ENCODE results near the gene SETBP1.

Gene SETBP1

DNA sequence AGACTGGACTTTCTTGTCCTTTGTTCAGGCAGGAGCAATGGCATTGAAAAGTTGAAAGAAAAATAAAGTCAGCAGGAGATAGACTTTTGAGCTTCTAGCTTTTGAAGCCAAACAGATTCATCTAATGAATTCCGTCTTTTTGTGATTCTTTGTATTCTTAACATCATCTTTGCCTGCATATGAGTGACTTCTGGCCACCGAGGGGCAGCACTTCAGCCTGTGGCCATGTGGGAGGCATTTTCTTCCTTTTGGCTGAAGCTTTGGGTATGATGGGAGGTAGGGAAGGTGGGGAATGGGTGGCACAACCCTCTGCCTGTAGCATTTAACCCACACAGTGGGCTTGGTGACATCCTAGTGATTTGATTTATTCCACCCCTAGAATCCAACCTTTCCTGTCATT is 220.6 kb downstream of the SETBP1 start:
- DNase-seq (ENCODE audit: low read depth, low spot score): no peak

DNA sequence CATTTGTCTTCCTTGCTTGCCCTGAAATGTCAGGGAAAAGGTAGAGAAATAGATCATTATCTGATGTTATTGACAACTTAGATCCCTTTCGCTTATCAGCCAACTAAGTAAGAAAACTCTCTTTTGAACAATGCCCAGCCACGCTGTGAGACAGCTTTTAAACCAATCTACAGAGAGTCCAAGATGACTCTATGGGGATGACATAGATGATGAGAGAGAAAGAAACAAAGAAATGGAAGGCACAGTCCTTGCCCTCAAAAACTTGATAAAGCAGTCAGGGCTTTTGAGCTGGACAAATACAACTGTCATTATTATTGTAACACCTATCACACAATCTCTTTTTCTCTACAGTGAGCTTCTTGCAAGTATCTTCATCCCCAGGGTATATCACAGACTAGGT is 222.6 kb downstream of the SETBP1 start:
- DNase-seq (ENCODE audit: low read depth, low spot score): no peak

DNA sequence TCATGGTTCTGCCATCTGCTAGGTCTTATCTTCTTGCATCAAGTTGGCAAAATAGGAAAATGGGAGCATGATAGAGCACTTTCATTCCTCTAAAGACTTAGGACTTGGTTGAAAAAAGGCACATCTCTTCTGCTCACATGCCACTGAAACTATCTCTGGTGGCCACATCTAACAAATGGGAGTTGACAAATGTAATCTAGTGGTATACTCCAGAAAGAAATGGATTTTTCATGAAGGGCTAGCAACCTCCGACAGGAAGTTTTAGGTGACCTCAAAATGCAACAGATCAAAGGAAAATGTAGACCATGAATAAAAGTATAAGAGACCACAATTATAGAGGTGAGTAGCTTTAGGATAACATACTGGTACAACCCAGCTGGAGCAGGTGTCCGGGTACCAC is 224.1 kb downstream of the SETBP1 start:
- no peak for DNase-seq (ENCODE audit: low read depth, low spot score)

DNA sequence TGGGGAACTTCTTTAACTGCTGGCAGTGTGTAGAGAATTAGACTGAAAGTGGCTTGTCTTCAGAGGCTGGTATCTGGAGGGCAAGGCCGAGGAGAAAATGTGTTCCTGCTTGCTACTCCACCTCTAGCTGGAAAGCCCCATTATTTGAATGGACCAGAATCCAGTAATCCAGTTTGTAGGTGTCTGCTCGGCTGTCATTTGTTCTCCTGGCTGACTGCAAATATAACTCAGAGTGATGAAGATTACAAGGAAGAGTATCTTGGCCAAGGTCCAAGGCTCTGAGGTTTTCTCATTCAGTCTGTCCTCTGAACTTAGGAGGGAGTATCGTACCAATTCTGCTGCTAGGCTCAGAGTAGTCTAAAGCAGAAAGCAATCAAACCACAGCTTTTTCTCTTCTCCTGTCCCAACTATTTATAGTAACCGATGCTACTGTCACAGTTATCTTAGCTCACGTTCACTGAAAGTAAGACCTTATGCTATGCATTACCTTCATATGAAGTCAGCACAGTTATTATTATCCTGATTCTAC is 228.6 kb downstream of the SETBP1 start:
- no peak for DNase-seq (ENCODE audit: low read depth, low spot score)

DNA sequence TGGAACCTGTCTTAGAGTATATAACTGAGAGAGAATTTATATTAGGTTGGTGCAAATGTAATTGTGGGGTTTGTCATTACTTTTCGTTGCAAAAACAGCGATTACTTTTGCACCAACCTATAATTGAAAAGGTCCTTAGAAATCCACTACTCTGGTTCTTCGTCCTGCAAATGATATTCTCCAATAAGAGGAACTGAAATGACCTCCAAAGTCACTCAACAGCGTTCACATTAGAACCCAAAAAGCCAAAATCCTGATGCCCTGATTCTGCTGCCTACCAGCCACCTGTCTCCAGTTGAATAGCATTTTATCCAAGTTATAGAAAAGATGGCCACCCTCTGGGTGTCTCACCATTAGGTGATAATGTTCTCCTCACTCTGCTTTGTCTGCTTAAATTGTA is 230.6 kb downstream of the SETBP1 start:
- no peak for DNase-seq (ENCODE audit: low read depth, low spot score)

DNA sequence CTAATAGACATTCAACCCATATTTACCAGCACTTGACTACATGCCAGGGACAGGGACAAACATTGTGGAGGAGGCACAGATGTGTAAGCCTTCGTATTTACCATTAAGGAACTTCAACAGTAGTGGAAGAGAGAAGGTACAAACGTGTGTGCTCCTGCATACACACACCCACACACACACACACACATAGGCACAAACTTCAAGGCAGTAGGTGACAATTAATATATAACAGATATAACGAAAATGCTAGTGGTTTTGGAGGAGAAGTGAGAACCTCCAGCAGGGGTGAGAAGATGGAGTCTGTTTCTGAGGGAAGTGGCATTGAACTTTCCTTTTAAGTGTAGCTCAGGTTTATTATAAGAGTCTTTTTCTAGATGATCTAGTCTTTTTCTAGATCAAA is 231.1 kb downstream of the SETBP1 start:
- no peak for DNase-seq (ENCODE audit: low read depth, low spot score)

DNA sequence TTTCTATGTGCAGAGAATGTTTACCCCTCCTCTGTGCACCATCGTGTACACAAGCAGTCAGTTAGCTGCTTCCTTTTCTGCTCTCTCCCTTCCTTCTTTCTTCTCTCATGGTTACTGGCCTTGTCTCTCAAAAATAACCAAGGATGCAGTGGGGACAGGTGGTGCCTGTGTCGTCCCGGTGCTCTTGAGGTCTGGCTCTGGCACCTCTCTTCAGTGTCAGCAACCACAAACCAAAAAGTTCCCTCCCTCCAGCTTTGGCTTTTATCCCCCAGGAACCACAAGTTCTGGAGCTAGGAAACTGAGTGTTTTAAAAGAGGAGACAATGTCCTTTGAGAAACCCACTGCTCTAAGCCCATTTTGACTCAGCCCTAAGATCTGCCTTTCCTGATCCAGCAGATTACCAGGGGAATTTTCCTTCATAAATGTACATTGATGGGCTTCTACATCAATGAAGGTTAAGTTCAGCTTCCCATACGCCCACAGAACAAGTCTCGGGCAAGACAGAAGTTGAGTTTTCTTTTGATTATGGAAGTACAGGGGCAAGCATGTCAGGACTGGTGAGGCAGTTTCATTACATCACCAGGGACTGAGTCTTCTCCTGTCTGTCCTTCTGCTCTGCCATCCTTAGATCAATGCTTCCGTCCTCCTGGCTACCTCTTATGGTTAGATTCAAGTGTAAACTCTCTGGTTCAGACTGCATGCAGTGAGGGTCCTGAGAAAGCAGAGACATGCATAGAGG is 232.2 kb downstream of the SETBP1 start:
- no peak for DNase-seq (ENCODE audit: low read depth, low spot score)

DNA sequence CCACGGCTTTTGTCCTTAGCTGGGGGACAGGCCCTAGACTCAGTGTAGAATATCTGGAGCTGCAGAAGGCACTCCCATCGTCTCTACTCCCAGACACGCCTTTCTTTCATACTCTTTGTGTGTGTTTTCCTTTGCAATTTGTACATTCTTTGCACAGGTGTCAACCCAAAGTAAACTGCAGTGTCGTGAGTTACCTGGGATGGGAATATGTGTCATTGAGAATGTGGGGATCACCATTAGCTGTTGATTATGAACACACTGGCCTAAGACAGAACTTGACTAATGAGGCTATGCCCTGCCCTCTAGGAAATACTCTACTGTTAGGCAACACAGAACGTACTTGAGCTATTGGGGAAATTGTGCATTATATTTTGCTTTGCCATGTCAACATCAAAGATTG is 233.3 kb downstream of the SETBP1 start:
- DNase-seq (ENCODE audit: low read depth, low spot score): no peak

DNA sequence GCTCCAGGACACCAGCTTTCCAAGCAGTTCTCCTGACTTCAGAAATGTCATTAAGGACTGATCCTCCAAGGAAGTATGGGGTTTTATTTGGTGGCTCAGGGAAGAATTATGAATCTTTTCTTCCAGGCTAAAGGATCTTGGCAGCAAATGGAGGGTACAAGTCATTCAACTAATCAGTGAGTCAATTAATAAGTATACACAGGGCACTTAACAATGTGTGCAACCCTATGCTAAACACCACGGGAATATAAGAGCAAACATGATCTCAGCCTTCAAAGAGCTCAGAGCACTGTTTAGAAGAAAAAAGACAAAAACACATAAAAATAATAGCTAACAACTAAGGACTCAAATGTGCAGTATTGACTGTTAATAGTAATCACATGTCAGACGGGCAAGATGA is 234.5 kb downstream of the SETBP1 start:
- no peak for DNase-seq (ENCODE audit: low read depth, low spot score)

DNA sequence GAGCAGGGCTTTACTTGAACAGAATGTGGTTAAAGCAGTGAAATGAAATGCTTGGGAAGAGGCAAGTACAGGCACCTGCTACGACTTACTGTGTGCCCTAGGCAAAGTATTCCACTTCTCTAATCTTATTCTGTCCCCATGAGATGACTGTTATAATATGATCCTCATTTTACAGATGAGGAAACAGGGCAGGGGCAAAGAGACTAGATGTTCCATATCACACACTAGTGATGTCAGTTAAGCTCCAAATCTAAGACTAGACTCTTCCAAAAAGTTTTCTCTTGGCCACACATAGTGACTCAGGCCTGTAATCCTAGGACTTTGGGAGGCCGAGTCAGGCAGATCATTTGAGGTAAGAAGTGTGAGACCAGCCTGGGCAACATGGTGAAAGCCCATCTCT is 235.0 kb downstream of the SETBP1 start:
- DNase-seq (ENCODE audit: low read depth, low spot score): no peak

DNA sequence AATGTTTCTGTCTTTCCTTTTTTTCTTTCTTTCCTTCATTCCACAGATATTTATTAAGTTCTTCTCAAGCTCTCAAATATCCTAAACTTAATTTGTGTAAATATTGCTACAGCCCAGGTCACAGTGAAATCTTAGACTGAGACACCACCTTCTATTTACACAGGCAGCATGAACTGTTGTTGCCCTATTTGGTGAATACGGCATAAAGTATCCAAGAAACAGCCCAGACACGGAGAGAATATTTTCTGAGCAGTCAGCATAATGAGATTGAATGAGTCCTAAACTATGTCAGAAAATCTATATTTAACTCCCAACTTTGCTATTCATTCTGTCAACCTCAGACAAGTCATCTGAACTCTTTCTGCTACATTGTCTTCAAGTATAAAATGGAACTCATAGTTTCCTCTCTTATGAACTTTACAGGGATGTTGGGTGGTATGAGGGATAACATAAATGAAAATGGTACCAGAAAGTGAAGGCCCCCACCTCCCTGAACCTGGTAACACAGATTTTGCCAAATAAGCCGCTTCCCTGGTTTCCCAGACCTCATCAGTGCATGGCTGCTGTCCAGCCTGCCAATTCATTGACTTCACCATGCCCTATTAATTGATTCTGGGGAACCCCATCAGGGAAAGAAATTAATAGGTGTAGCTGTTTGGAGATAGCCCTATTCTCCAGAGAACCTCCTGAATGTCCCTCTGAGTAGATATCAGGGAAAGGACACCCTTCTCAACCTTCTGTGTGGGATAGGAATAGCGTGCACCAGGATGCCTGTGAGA is 235.9 kb downstream of the SETBP1 start:
- DNase-seq (ENCODE audit: low read depth, low spot score): no peak

DNA sequence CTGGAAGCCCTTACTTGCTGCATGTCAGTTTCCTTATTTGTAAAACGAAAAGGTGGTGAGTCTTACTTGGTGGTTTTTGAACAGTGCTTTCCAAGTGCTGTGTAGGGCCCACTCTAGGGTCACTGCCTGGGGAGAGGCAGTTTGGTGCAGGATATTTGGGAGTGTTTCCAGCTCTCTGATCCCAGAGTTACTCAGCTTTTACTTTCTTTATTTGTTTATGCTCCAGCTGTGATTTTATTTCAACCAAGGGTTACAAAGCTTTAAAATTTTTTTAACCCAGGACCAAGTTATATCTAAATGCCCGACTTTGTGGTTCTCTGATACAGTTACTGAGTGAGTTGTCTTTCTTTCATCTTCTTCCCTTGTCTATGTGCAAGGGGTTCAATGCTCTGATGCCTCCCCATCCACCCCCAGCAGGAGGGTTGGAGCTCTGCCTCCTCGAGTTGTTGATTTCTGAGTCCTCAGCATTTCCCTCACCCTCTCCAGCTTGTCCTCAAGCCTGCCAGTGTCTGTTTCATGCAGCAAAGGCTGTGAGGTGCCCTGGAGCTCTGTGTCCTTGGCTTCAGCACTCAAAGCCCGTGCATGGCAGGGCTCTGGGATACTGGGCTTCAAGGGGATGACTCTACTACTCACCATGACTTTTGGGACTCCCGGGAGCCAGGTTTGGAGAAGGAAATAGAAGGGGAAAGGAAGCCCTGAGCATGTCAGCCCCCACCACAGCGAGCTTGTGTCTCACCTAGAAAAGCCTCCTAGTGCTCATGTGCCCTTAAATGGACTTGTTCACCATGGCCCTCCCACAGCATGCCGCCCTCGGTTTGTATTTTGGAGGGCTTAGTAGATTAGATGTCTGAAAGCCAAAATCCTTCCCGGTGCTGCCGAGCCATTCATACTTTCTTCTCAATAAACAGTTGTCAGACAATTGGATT is 236.8 kb downstream of the SETBP1 start:
- no peak for DNase-seq (ENCODE audit: low read depth, low spot score)

DNA sequence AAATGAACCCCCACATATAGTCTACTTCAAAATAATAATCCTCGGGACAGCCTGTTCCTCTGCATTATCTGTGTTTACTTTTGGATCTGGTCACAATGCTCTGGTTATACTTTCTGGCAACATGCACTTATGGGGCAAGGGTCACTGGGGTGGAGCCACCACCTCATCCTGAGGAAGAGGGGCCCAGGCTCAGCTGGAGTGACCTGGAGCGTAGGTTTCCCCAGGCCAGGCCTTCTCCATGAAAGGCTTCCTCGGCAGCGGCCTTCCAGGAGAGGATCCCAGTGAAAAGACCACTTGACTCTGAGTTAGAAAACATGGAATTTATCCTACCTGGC is 237.4 kb downstream of the SETBP1 start:
- no peak for DNase-seq (ENCODE audit: low read depth, low spot score)

DNA sequence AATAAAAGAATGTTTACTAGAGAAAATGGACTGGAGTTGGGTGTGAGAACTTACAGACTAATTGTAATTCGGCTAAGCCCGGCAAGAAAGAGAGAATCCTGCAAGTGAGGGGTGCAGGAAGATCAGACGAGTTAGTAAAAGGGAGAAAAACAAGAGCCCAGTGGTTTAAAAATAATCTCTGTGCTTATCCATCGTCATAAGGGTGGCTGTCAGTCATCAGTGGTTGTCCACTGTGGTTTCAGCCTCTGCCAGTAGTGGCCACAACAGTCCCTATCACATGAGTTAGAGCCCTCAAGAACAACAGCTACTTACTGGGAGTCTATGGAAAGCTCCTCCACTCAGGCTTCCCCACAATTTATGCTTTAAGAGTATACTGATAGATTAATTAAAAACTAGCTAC is 239.8 kb downstream of the SETBP1 start:
- no peak for DNase-seq (ENCODE audit: low read depth, low spot score)

DNA sequence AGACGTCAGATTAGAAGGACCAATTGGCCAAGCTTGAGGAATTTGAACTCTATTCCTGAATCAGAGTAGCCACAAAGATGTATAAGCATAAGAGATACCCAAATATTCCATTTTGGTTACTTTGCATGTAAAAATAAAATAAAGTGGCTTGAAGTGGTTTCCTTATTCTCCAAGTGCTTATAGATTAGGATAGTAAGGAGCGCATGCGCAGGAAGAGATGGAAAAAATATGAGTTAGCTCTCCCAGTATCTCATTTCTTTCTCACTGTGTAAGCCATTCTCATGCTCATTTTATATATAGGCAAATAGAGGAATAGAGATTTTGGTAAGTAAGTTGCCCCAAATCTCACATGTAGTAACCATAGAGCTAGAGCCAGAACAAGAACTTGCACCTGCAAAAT is 241.3 kb downstream of the SETBP1 start:
- DNase-seq (ENCODE audit: low read depth, low spot score): no peak

DNA sequence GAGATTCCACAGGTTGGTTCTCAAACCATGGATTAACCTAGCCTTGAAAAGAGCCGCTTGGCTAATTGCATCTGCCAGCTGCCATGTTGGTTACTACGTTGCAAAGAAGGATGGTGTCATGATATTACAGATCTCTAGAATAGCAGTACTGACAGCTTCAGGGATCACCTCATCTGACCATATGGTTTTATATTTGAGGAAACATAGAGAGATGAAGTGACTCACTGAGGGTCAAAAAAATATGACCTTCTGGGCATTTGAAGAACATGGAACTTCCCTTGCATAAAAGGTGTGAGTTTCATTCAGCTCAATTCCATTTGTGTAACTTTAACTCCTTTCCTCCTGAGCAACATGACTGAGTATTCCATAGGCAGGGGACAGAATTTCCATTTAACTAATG is 242.3 kb downstream of the SETBP1 start:
- no peak for DNase-seq (ENCODE audit: low read depth, low spot score)

DNA sequence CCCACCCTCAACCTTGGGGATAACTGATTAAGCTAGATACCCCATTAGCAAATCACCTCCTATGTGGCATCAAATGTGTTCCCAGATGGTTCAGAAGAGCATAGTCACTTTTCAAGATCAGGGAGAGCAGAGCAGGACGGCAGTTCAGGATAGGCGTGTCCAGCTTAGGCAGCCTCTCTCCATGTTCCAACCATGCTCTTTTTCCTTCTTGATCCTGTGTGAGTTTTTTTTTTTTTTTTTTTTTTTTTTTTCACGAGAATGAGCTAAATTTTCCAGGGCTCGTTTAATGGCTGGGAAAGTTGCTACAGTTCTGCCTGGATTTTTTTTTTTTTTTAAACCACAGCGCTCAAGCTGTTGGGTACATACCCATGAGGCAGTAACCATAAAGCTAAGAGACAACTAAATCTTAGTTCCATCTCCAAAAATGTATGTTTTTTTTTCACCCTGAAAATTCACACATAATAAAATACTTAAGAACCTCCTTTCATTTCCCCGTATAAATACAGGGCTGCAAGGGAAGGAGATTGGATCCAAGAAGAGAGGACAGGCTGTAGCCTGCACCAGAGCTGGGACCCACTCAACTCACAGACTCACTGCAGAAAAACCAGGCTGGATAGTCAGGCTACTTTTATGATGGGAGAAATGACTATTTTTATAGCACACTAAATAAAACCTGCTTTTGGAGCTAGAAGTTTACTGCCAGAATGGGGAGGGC is 244.3 kb downstream of the SETBP1 start:
- DNase-seq (ENCODE audit: low read depth, low spot score): no peak

DNA sequence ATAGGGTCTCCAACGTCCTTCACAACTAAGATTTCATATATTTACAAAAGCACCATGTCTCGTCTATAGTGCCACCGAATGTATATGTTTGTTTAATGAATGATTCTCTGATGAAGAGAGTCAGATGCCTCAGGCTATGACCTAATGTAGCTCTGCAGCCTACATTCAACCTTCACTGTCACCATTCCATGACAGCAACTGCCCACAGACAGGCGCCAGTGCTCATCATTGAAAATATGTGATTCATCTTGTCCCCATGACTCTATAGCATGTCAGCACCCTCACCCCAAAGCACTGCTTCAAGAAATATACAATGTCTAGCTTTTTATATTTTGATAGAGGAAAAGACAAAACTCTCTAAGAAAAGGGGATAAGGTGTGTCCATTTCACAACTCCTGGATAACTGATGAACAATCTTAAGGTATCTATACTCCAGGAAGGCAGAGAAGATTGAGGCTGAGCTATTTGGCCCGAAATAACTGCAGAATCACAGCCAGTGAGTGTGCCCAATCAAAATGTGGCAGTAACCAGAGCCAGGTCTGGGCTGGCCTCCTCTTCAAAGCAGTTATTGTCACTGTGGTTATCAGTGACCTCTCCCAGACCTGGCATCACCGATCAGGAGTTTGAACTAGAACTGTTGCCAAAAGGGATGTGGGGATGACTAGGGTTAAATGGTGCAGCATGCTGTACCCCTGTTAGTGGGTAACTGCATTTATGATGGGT is 246.6 kb downstream of the SETBP1 start:
- no peak for DNase-seq (ENCODE audit: low read depth, low spot score)

DNA sequence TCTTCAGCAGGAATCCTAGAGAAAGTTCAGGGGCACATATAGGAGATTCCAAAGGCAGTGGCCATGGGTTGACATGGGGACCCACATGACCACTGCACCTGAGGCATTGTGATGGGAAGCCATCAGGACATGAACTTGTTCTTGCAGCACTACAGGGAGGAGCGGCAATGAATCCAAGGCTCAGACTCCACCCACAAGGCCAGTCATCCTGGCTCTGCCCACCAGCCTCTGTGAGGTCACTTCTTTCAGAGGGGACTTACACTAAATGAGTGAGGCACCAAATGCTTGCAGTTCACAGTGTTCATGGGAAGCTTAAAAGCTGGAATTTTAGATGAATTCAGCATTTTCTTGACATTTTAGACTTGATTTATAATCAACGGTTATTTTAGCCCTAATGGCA is 254.2 kb downstream of the SETBP1 start:
- no peak for DNase-seq (ENCODE audit: low read depth, low spot score)

DNA sequence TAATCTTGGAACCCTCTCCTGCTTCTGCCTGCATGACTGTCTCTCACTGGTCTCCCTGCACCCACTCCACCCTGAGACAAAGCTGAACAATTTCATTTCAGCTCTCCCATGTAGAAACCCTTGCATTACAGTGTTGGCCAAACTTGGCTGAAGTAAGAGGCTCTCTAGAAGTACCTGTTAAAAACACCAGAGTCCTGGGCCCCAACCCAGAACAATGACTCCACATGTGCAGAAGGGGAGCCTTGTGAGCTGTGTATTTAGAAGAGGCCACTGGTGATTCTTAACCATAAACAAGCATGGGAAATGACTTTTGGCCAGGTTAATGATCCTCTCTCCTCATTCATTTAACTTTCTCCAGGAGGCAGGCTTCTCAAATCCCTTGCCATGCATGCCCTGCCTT is 254.8 kb downstream of the SETBP1 start:
- DNase-seq (ENCODE audit: low read depth, low spot score): no peak

DNA sequence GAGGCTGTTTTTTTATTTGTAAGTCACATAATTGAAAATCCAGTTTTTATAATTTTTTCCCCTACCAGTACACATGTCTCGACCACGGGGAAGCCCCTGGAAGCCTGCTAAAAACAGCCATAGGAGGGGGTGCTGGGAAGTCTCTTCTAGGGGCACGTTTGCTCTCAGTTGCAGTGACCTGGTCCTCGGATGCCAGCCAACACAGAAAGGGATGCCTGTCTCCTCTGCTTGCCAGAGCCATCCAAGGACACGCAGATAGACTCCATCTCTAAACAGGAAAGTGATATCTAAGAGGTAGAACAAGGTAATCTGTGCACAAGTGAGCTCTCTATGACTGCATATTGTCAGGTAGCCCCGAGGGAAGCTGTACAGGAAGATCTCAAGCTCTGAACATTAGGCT is 255.8 kb downstream of the SETBP1 start:
- DNase-seq (ENCODE audit: low read depth, low spot score): no peak

All from iPS DF 19.7 (cell line).